ENCODE data around the gene KIF24.
"Not testable (repeated sequence)": the region's sequence is repeated elsewhere in the genome, so short reads cannot be mapped to it uniquely, and the experiment has no call there.

Gene KIF24

DNA sequence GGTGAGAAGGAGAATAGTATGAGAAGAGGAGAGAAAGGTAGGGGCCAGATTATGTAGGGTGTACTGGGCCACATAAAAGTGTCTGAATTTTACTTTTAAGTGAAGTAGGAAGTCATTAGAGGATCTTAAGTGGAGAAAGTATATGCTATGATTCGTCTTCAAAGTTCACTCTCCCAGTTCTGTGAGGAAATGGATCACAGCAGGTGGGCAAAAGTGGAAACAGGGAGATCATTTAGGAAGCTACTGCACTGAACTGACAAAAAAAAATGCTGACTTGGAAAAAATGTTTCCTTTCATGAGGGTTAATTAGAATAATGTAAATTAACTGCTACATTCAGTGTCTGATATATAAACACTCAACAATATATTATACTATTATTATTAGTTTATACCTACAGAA, 2.4 kb downstream of the KIF24 start:
- DNase-seq = no peak

GRCh38 chr9:34322899-34323591, 6.0 kb downstream of the KIF24 start:
- no peak for DNase-seq

- no peak for DNase-seq
Observed at GRCh38 chr9:34321451-34321850, 7.6 kb downstream of the KIF24 start.

DNA sequence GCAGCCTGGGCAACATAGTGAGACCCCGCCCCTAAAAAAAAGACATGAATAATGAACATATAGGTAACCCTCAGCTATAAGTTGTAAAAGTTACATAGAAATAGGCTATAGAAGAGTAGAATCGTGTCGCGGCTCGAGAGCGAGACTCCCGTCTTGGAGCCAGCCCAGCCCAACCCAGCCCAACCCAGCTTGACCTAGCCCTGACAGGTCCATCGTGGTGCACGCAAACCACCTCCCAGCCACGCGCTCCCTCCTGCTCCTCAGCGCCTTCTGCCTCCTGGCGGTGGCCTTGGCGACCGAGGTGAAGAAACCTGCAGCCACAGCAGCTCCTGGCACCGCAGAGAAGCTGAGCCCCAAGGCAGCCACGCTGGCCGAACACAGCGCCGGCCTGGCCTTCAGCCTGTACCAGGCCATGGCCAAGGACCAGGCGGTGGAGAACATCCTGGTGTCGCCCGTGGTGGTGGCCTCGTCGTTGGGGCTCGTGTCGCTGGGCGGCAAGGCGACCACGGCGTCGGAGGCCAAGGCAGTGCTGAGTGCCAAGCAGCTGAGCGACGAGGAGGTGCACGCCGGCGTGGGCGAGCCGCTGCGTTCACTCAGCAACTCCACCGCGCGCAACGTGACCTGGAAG, 10.8 kb downstream of the KIF24 start:
- DNase-seq = no peak

- no peak for DNase-seq
Observed at GRCh38 chr9:34317436-34317835, 11.6 kb downstream of the KIF24 start.

DNA sequence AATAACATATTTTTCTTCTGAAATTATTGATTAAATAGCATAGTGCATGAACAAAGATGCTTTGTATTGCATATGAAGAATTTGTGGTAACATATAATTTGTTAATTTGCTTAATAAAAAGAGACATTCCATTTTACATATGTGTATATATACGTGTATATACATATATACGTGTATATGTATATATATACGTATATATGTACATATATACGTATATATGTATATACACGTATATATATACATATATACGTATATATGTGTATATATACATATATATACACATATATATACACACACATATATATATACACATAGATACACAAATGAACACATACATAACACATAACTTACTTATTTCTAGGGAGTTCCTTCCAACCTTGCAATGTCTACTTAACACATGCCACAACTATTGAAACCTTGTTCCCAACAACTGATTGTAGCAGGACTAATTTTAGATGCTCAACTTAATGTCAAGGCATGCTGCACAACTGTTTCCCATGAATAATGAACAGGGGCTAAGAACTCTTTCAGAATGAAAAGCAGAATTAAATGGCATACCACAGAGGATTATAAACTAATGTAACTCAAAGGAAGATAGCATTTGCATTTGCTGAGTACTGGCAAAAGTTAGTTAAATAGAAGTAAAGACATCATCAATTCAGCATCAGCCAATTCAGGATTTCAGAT, 17.4 kb downstream of the KIF24 start:
- DNase-seq = no peak

DNA sequence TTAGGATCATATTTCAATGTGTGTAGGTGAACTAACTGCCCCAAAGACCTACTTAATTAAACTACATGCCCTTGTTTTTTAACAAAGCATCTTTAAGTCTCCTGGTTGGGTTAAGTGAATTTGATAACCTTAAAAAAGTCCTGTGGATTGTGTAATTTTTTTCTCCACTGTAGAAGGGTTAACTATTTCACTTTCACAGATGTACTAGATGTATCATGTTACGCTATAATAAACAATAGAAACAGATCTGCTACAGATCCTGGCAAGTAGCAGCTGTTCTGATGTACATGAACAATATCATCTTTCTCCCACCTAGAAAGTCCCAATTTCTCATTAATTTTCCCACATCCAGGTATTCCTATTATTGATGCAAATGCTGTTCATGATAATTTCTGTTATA, 18.9 kb downstream of the KIF24 start:
- no peak for DNase-seq

GRCh38 chr9:34308316-34308715, 20.8 kb downstream of the KIF24 start:
- not testable (repeated sequence) for DNase-seq

DNA sequence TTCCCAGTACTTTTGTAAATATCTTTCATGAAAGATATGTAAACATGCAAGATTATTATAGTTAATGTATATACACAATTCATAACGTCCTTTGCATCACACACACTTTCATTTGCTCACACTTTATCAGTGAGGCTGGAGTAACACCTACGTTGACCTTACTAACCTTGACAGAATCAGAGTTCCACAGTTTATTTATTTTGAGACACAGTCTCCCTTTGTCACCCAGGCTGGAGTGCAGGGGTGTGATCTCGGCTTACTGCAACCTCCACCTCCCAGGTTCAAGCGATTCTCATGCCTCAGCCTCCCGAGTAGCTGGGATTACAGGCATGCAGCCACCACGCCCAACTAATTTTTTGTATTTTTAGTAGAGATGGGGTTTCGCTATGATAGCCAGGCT, 28.0 kb downstream of the KIF24 start:
- not testable (repeated sequence) for DNase-seq

GRCh38 chr9:34292552-34292951, 36.5 kb downstream of the KIF24 start:
- no peak for DNase-seq

GRCh38 chr9:34291423-34291822, 37.6 kb downstream of the KIF24 start:
- DNase-seq = no peak

- no peak for DNase-seq
Observed at GRCh38 chr9:34291023-34291422, 38.0 kb downstream of the KIF24 start.

- DNase-seq = no peak
Observed at GRCh38 chr9:34289159-34289558, 39.9 kb downstream of the KIF24 start.

GRCh38 chr9:34282096-34282495, 47.0 kb downstream of the KIF24 start:
- no peak for DNase-seq

DNA sequence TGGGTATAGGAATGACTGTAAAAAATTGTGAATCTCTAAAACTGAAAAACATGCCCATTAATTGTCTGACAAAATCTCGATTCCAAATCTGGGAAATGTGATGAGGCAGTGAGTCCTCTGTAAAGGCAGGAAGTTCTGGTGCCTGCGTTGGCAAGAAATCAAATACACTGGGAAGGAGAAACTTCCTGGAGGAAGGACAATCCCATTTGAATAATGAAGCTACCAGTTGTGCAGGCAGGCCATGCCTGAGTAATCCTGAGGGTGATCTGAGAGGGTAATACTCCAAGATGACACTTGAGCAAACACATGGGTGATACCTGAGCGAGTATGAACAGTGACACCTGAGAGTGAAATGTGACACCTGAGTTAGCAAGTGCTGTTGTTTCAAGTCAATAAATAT, 49.7 kb downstream of the KIF24 start:
- DNase-seq = no peak

All from right forelimb (tissue), 1 donor.